ENCODE data around the gene SPPL3.

GRCh38 chr12:120916561-120916960, 12.4 kb upstream of the SPPL3 start:
- TF ChIP-seq SIN3A (IDR thresholded peaks at IDR 0.05; ENCODE audit: borderline replicate concordance, insufficient read depth, low read depth, low read length): no peak
- TF ChIP-seq POLR2AphosphoS5 (IDR thresholded peaks at IDR 0.05; ENCODE audit: low read depth, low read length): no peak
- no peak for TF ChIP-seq CTCF (IDR thresholded peaks at IDR 0.05)
